Peyer's patch (tissue), 4 donors: ENCODE data around the gene NXPH4.

Experiments used
- POLR2A ChIP-seq, 2 donors: fragments of 450-650 bp; IDR thresholded peaks; one replicate each; pipeline ENCODE4 v1.5.1; 2017; ENCODE audit warnings: antibody characterized with exemption in 2 of 2, mild to moderate bottlenecking in 2 of 2, moderate library complexity in 2 of 2
- TF ChIP-seq, protein P1 (sequence below), 6 experiments: fragments of 450-650 bp in 4 of 6; fragments of 200-600 bp in 2 of 6; sonication (generic) in 1 of 6; IDR thresholded peaks; one replicate each; pipeline ENCODE4 v1.5.1; 2017 to 2019; ENCODE audit warnings: antibody characterized with exemption in 6 of 6, mild to moderate bottlenecking in 3 of 6, moderate library complexity in 1 of 6

DNA sequence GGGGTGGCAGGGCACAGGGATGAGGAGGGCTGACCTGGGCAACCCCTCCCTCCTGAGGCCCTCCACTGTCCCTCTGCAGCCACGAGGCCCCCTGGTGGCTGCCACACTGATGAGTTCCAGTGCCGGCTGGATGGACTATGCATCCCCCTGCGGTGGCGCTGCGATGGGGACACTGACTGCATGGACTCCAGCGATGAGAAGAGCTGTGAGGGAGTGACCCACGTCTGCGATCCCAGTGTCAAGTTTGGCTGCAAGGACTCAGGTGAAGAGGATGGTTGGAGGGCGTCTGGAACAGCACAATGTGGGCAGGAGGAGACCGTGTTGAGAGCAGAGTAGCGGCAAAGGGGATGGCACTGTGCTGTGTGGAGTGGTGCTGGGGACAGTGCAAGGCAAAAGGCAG lies 43.5 kb upstream of the NXPH4 start:
- TF ChIP-seq, protein P1, sequence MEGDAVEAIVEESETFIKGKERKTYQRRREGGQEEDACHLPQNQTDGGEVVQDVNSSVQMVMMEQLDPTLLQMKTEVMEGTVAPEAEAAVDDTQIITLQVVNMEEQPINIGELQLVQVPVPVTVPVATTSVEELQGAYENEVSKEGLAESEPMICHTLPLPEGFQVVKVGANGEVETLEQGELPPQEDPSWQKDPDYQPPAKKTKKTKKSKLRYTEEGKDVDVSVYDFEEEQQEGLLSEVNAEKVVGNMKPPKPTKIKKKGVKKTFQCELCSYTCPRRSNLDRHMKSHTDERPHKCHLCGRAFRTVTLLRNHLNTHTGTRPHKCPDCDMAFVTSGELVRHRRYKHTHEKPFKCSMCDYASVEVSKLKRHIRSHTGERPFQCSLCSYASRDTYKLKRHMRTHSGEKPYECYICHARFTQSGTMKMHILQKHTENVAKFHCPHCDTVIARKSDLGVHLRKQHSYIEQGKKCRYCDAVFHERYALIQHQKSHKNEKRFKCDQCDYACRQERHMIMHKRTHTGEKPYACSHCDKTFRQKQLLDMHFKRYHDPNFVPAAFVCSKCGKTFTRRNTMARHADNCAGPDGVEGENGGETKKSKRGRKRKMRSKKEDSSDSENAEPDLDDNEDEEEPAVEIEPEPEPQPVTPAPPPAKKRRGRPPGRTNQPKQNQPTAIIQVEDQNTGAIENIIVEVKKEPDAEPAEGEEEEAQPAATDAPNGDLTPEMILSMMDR (IDR thresholded peaks at IDR 0.05) = peak in 5 of 6 experiments; percentile 33 to 63 (median 53)
- no peak for TF ChIP-seq POLR2A (IDR thresholded peaks at IDR 0.05)
